Activated CD4-positive, alpha-beta T cell treated with anti-CD3 and anti-CD28 coated beads, Interleukin-2, amount 50 U/mL, for 16 hours (primary cell): ENCODE results near the gene FADS1.

Experiments used
- DNase-seq: peaks from one replicate; pipeline ENCODE4 v3.0.0-alpha.2; 2020

FADS1 gene

DNA sequence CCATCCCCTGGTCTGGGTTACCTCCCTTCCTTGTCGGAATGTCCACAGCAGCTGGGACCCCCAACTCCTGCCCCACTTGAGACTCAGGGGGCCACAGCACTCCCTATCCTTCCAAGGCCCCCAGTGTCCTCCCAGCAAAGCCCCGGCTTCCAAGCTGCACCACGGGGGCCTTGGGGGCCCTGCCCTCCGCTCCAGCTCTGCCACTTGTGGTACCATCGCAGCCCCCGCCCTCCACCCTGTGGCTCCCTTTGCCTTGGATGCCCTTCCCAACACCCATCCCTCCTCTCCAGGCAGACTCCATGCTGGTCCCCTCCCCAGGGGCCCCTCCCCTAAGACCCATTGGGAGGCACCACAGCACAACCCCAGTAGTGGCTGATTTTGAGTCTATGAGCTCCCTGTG, 41.7 kb downstream of the FADS1 start:
- no peak for DNase-seq

DNA sequence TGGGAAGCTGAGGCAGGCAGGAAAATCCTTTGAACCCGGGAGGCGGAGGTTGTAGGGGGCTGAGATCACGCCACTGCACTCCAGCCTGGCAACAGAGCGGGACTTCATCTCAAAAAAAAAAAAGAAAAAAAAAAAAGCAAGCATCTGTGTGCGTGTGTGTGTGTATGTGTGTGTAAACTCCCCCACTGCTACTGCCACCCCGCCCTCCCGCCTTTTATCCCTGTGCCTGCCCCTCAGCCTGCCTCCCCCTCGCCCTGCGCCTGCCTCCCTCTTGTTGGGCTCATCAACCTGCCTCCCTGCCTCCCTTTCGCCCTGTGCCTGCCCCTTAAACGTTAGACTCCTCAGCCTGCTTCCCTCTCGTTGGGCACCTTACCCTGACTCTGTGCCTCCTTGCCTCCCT, 42.4 kb downstream of the FADS1 start:
- DNase-seq: no peak

DNA sequence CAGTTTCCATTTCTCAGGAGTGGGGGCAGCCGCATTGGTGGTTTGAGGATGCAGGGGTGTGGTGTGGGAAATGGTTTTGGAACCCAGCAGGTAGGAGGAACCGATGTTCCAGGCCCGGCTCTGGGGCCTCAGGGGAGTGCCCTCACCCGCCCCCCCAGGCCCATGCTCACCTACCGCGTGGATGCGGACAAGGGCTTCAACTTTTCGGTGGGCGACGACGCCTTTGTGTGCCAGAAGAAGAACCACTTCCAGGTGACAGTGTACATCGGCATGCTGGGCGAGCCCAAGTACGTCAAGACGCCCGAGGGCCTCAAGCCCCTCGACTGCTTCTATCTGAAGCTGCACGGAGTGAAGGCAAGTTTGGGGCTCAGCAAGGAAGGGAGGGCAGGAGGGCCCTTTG, 43.0 kb downstream of the FADS1 start:
- no peak for DNase-seq

GRCh38 chr11:61773356-61773755, 43.4 kb downstream of the FADS1 start:
- DNase-seq: no peak

- no peak for DNase-seq
These were observed 44.8 kb downstream of the FADS1 start for GRCh38 chr11:61771985-61772455.

GRCh38 chr11:61771195-61771894, 45.5 kb downstream of the FADS1 start:
- no peak for DNase-seq

DNA sequence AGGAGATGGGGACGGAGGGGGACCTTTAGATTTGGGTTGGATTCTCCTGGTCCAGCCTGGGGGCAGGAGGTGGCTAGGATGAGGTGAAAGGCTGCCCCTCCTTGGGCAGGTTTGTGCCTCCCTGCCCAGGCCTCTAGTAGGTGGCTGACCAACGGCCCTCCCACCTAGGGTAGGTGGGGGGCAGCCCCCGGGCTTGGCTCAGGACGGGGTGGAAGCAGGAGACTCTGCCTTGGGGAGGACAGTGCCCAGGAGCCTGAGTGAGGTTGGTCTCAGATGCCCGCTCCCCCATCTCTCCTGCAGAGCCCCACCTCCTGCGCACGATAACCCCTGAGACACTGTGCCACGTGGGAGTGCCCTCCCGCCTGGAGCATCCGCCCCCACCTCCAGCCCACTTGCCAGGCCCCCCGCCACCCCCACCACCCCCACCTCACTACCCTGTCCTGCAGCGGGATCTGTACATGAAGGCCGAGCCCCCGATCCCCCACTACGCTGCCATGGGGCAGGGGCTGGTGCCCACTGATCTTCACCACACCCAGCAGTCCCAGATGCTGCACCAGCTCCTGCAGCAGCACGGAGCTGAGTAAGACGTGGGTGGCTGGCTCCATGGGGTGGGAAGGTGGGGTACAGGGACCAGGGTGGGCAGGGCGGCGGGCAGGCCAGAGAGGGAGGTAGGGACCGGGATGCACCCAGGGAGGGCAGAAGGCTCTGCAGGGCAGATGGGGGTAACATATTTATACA, 46.7 kb downstream of the FADS1 start:
- no peak for DNase-seq

GRCh38 chr11:61769169-61769920, 47.5 kb downstream of the FADS1 start:
- no peak for DNase-seq

GRCh38 chr11:61768376-61769076, 48.3 kb downstream of the FADS1 start:
- DNase-seq: no peak

GRCh38 chr11:61766353-61766841, 50.4 kb downstream of the FADS1 start:
- DNase-seq: no peak

GRCh38 chr11:61765550-61766253, 51.1 kb downstream of the FADS1 start:
- no peak for DNase-seq

- DNase-seq: no peak
These were observed 52.1 kb downstream of the FADS1 start for GRCh38 chr11:61764606-61765260.

- DNase-seq: no peak
These were observed 52.7 kb downstream of the FADS1 start for GRCh38 chr11:61763930-61764605.

DNA sequence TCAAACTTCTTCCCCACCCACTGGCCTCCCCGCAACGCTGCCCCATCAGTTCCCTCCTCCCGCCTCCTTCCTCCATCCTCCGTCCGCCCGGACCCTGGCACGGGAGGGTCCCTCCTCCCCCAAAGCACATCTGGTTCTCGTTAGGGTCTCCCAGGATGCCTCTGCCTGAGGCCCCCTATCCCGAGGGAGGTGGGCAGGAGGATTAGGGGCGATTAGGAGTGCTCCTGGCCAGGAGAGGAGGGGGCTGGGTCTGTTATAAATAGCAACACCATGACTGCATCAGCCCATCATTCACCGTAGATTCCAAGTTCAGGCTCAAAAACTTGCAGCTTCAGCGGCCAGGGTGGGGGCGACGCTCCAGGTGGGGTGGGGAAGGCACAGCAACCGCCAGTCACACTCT, 54.0 kb downstream of the FADS1 start:
- DNase-seq: no peak

DNA sequence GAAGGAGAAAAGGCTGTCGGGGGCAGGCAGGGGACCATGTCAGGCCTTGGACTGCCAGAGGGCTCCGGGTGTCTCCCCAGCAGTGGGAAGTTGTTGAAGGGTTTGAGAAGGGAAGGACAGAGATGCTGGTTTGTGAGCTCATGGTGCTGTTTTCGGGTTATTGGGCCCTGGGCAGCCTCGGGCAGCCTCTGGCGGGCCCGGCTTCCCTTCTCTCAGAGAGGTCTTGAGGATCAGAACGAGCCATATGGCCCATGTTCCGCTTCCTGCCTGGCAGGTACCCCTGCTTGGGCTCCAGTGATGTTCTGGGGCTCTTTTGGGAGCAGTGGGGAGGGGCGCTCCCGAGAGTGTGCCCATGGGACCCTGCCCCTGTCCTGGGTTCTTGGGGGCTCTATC, 54.6 kb downstream of the FADS1 start:
- DNase-seq: no peak

- no peak for DNase-seq
These were observed 55.2 kb downstream of the FADS1 start for GRCh38 chr11:61761440-61762222.

DNA sequence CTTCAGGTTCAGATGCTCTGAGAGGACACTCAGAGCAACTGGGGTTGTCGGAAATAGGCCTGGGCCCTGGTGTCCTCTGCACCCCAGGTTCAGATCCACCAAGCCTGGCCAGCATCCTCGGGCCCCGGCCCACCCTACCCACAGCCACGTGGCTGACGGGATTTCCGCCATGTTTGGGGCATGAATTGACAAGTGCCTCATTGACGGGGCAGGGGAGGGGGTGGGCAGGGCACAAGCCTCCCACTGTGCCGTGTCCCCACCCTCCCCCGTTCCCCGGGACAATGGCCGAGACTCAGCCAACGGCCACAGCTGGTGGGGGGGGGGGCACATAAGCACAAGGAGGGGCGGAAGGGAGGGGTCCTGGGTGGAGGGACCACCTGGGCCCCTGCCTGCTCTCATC, 55.9 kb downstream of the FADS1 start:
- no peak for DNase-seq

DNA sequence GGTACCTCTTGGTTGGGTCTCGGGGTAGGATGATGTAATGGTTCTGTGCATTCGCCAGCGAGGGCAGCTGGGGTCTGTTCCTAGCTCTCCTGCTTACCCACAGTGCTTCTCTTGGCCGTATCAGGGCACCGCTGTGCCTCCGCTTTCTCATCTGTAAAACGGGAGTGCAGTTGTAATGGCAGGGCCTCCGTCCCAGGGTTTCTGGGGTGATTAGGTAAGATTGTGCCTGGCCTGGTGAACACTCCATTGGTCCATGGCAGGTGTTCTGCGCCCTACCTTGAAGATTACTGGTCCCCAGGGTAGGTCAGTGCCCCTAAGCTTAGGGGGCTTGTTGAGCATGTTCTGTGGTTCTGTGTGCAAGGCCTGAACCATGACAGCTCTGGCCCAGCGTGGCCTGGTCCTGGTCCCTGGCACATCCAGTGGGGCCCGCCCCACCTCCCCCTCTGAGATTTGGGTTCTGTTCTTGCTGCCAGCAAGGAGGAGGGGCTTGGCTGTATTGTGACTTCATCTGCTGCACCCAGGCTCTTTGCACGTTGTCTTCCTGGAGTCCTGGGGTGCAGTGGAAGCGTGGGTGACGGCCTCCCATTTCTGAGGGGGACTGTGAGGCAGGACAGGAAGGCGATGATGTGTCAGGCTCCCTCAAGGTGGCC, 59.5 kb downstream of the FADS1 start:
- no peak for DNase-seq

- DNase-seq: peak; percentile 51
These were observed 60.2 kb downstream of the FADS1 start for GRCh38 chr11:61756452-61757212.
